Measurements from ENCODE around the gene HSPA1L. TPM values are rescaled to one million over a fixed set of nuclear protein-coding genes. Genes with fewer than 3 reads are reported as not detected.

HSPA1L gene
- total RNA-seq, 1 experiment from 2014 or later, result 2.0 TPM

DNA sequence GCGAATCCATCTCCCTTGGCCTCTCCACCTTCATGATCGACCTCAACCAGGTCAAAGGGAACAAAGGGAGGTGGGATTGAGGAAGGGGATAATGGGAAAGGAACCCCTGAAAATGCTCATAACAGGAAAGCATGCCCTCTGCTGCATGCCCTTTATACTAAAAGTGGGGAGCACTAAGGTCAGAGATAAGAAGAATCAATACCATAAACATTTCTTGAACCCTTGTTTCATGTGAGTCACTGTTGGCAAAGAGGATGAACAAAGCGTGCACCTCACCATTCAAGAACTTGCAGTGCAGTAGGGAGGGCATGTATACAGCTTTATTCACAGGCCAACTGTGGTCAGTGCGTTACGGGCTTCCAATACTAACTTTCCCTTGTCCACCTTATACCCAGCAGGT lies 54.3 kb downstream of the HSPA1L start:
- in situ Hi-C loops (cut with HindIII; ENCODE audit: low pct_unique_long_range_greater_than_20kb, low sequenced_read_pairs), result no loop called here

More for the DNA sequence above, 54.3 kb downstream of the HSPA1L start:
- DNase-seq (ENCODE audit: low read depth), result no peak

Other genes with a start within 250 kb of the HSPA1L start
- gene LTA, start 243.0 kb downstream of the HSPA1L start, total RNA-seq (2014; rRNA removed; shearing (Covaris generic); ENCODE audit: low replicate concordance), result not detected in 2 replicates
- gene TNF, start 239.7 kb downstream of the HSPA1L start, total RNA-seq (2014; rRNA removed; shearing (Covaris generic); ENCODE audit: low replicate concordance), result 0.91 and 4.3 TPM in 2 replicates
- gene LTB, start 232.9 kb downstream of the HSPA1L start, total RNA-seq (2014; rRNA removed; shearing (Covaris generic); ENCODE audit: low replicate concordance), result not detected in 2 replicates
- gene LST1, start 229.0 kb downstream of the HSPA1L start, total RNA-seq (2014; rRNA removed; shearing (Covaris generic); ENCODE audit: low replicate concordance), result not detected in 2 replicates
- gene NCR3, start 222.3 kb downstream of the HSPA1L start, total RNA-seq (2014; rRNA removed; shearing (Covaris generic); ENCODE audit: low replicate concordance), result not detected in 2 replicates
- gene AIF1, start 200.0 kb downstream of the HSPA1L start, total RNA-seq (2014; rRNA removed; shearing (Covaris generic); ENCODE audit: low replicate concordance), result not detected in 2 replicates
- gene PRRC2A, start 194.6 kb downstream of the HSPA1L start, total RNA-seq (2014; rRNA removed; shearing (Covaris generic); ENCODE audit: low replicate concordance), result 31.0 and 36.2 TPM in 2 replicates
- 286 and 338 TPM in 2 replicates for gene BAG6, start 162.6 kb downstream of the HSPA1L start, total RNA-seq (2014; rRNA removed; shearing (Covaris generic); ENCODE audit: low replicate concordance)
- gene APOM, start 159.4 kb downstream of the HSPA1L start, total RNA-seq (2014; rRNA removed; shearing (Covaris generic); ENCODE audit: low replicate concordance), result 9.2 TPM in 1 of 2 replicates, not detected in the other
- 12.4 and 21.5 TPM in 2 replicates for gene C6orf47, start 154.5 kb downstream of the HSPA1L start, total RNA-seq (2014; rRNA removed; shearing (Covaris generic); ENCODE audit: low replicate concordance)
- gene GPANK1, start 150.3 kb downstream of the HSPA1L start, total RNA-seq (2014; rRNA removed; shearing (Covaris generic); ENCODE audit: low replicate concordance), result 35.2 and 52.4 TPM in 2 replicates
- gene CSNK2B, start 149.2 kb downstream of the HSPA1L start, total RNA-seq (2014; rRNA removed; shearing (Covaris generic); ENCODE audit: low replicate concordance), result 66.9 and 104 TPM in 2 replicates
- gene LY6G5B, start 145.3 kb downstream of the HSPA1L start, total RNA-seq (2014; rRNA removed; shearing (Covaris generic); ENCODE audit: low replicate concordance), result not detected in 2 replicates
- gene LY6G5C, start 134.2 kb downstream of the HSPA1L start, total RNA-seq (2014; rRNA removed; shearing (Covaris generic); ENCODE audit: low replicate concordance), result 0.30 TPM in 1 of 2 replicates, not detected in the other
- gene ABHD16A, start 112.0 kb downstream of the HSPA1L start, total RNA-seq (2014; rRNA removed; shearing (Covaris generic); ENCODE audit: low replicate concordance), result 46.9 and 75.6 TPM in 2 replicates
- gene LY6G6F, start 108.4 kb downstream of the HSPA1L start, total RNA-seq (2014; rRNA removed; shearing (Covaris generic); ENCODE audit: low replicate concordance), result not detected in 2 replicates
- gene LY6G6D, start 99.9 kb downstream of the HSPA1L start, total RNA-seq (2014; rRNA removed; shearing (Covaris generic); ENCODE audit: low replicate concordance), result not detected in 2 replicates
- not detected in 2 replicates for gene LY6G6C, start 93.5 kb downstream of the HSPA1L start, total RNA-seq (2014; rRNA removed; shearing (Covaris generic); ENCODE audit: low replicate concordance)
- not detected in 2 replicates for gene MPIG6B, start 91.9 kb downstream of the HSPA1L start, total RNA-seq (2014; rRNA removed; shearing (Covaris generic); ENCODE audit: low replicate concordance)
- gene DDAH2, start 86.0 kb downstream of the HSPA1L start, total RNA-seq (2014; rRNA removed; shearing (Covaris generic); ENCODE audit: low replicate concordance), result 214 and 216 TPM in 2 replicates
- gene CLIC1, start 78.8 kb downstream of the HSPA1L start, total RNA-seq (2014; rRNA removed; shearing (Covaris generic); ENCODE audit: low replicate concordance), result 1,335 and 1,598 TPM in 2 replicates
- 20.2 and 54.7 TPM in 2 replicates for gene MSH5, start 75.3 kb downstream of the HSPA1L start, total RNA-seq (2014; rRNA removed; shearing (Covaris generic); ENCODE audit: low replicate concordance)
- 6.2 TPM in 1 of 2 replicates, not detected in the other for gene SAPCD1, start 52.6 kb downstream of the HSPA1L start, total RNA-seq (2014; rRNA removed; shearing (Covaris generic); ENCODE audit: low replicate concordance)
- 5.5 and 6.1 TPM in 2 replicates for gene VWA7, start 38.0 kb downstream of the HSPA1L start, total RNA-seq (2014; rRNA removed; shearing (Covaris generic); ENCODE audit: low replicate concordance)
- 122 and 144 TPM in 2 replicates for gene VARS1, start 19.5 kb downstream of the HSPA1L start, total RNA-seq (2014; rRNA removed; shearing (Covaris generic); ENCODE audit: low replicate concordance)
- 75.6 and 85.5 TPM in 2 replicates for gene LSM2, start 8.3 kb downstream of the HSPA1L start, total RNA-seq (2014; rRNA removed; shearing (Covaris generic); ENCODE audit: low replicate concordance)
- 316 and 350 TPM in 2 replicates for gene HSPA1A, start 260 bp upstream of the HSPA1L start, total RNA-seq (2014; rRNA removed; shearing (Covaris generic); ENCODE audit: low replicate concordance)
- gene HSPA1B, start 12.5 kb upstream of the HSPA1L start, total RNA-seq (2014; rRNA removed; shearing (Covaris generic); ENCODE audit: low replicate concordance), result 441 and 449 TPM in 2 replicates
- 73.1 and 105 TPM in 2 replicates for gene NEU1, start 47.5 kb upstream of the HSPA1L start, total RNA-seq (2014; rRNA removed; shearing (Covaris generic); ENCODE audit: low replicate concordance)
- gene SLC44A4, start 63.7 kb upstream of the HSPA1L start, total RNA-seq (2014; rRNA removed; shearing (Covaris generic); ENCODE audit: low replicate concordance), result 0.54 TPM in 1 of 2 replicates, not detected in the other
- 74.6 and 79.0 TPM in 2 replicates for gene EHMT2, start 82.4 kb upstream of the HSPA1L start, total RNA-seq (2014; rRNA removed; shearing (Covaris generic); ENCODE audit: low replicate concordance)
- gene ZBTB12, start 86.8 kb upstream of the HSPA1L start, total RNA-seq (2014; rRNA removed; shearing (Covaris generic); ENCODE audit: low replicate concordance), result 5.5 and 9.3 TPM in 2 replicates
- gene C2, start 112.4 kb upstream of the HSPA1L start, total RNA-seq (2014; rRNA removed; shearing (Covaris generic); ENCODE audit: low replicate concordance), result 3.2 and 7.7 TPM in 2 replicates
- 2.6 and 4.7 TPM in 2 replicates for gene CFB, start 130.8 kb upstream of the HSPA1L start, total RNA-seq (2014; rRNA removed; shearing (Covaris generic); ENCODE audit: low replicate concordance)
- gene NELFE, start 143.7 kb upstream of the HSPA1L start, total RNA-seq (2014; rRNA removed; shearing (Covaris generic); ENCODE audit: low replicate concordance), result 293 and 348 TPM in 2 replicates
- 29.2 and 49.6 TPM in 2 replicates for gene SKIC2, start 143.9 kb upstream of the HSPA1L start, total RNA-seq (2014; rRNA removed; shearing (Covaris generic); ENCODE audit: low replicate concordance)
- 30.5 and 52.6 TPM in 2 replicates for gene DXO, start 156.9 kb upstream of the HSPA1L start, total RNA-seq (2014; rRNA removed; shearing (Covaris generic); ENCODE audit: low replicate concordance)
- 0.30 TPM in 1 of 2 replicates, not detected in the other for gene C4A, start 166.8 kb upstream of the HSPA1L start, total RNA-seq (2014; rRNA removed; shearing (Covaris generic); ENCODE audit: low replicate concordance)
- gene C4B, start 199.5 kb upstream of the HSPA1L start, total RNA-seq (2014; rRNA removed; shearing (Covaris generic); ENCODE audit: low replicate concordance), result not detected in 2 replicates
- not detected in 2 replicates for gene CYP21A2, start 223.1 kb upstream of the HSPA1L start, total RNA-seq (2014; rRNA removed; shearing (Covaris generic); ENCODE audit: low replicate concordance)